SK-N-SH (cell line): ENCODE data around the gene KCTD20.

ENCODE experiments used
- GABPA ChIP-seq: IDR thresholded peaks from 2 replicates; pipeline ENCODE4 v1.4.0; 2012; ENCODE audit warnings: low read depth, mild to moderate bottlenecking
- MXI1 ChIP-seq: IDR thresholded peaks from 2 replicates; pipeline ENCODE4 v1.6.1; 2012; ENCODE audit warnings: mild to moderate bottlenecking, low read depth, low read length, improper control_type of control experiment
- POLR2AphosphoS5 ChIP-seq: IDR thresholded peaks from 2 replicates; pipeline ENCODE4 v1.6.1; 2012; ENCODE audit warnings: low read depth, low read length
- SIN3A ChIP-seq: IDR thresholded peaks from 2 replicates; pipeline ENCODE4 v1.6.1; 2012; ENCODE audit warnings: low read depth, mild to moderate bottlenecking, low read length, moderate library complexity, borderline replicate concordance
- TF ChIP-seq, protein P1 (sequence below): fragments of 200-600 bp; sonication (generic); IDR thresholded peaks from 2 replicates; pipeline ENCODE4 v1.6.1; 2017; ENCODE audit warnings: antibody characterized with exemption, mild to moderate bottlenecking, moderate library complexity

DNA sequence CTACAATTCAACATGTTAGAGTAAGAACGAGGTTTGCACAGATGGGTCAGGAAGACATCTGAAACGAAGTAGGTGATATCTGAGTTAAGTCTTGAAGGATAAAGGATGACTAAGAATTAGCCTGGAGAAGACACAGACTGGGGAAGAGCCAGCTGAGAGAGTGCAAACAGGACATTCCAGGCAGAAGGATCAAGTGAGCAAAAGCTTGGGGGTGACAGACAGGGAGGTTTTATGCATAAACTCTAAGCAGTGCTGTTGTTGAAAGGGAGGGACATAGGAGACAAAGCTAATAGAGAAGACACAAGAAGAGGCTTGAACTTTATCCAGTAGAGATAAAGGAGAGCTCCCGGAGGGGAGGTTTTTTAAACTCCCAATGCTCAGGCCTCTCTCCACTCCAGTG is 40.3 kb upstream of the KCTD20 start:
- TF ChIP-seq, protein P1, sequence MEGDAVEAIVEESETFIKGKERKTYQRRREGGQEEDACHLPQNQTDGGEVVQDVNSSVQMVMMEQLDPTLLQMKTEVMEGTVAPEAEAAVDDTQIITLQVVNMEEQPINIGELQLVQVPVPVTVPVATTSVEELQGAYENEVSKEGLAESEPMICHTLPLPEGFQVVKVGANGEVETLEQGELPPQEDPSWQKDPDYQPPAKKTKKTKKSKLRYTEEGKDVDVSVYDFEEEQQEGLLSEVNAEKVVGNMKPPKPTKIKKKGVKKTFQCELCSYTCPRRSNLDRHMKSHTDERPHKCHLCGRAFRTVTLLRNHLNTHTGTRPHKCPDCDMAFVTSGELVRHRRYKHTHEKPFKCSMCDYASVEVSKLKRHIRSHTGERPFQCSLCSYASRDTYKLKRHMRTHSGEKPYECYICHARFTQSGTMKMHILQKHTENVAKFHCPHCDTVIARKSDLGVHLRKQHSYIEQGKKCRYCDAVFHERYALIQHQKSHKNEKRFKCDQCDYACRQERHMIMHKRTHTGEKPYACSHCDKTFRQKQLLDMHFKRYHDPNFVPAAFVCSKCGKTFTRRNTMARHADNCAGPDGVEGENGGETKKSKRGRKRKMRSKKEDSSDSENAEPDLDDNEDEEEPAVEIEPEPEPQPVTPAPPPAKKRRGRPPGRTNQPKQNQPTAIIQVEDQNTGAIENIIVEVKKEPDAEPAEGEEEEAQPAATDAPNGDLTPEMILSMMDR = no peak
- TF ChIP-seq POLR2AphosphoS5 = no peak
- TF ChIP-seq SIN3A = no peak
- no peak for TF ChIP-seq GABPA
- TF ChIP-seq MXI1 = no peak
